ENCODE data around the gene SERGEF.

DNA sequence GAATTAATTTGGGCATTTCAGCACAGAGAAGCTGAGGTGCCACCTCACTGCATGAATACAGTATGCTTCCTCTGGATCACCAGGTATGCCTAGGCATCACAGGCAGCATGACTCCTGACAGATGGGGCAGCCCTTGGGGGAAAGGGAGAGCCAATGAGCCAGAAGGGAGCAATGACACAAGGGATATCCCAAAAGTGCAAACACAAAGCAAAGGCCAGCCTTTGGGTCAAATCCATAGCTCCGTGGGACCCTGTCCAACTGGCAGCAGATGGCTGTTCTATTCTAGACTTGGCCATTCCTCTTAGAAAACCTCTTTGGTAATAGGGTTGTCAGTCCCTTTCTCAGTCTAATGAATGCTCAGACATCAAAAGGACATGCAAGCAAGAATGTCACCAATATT, 73.3 kb downstream of the SERGEF start:
- no peak for TF ChIP-seq EP300 (IDR thresholded peaks at IDR 0.05)
- TF ChIP-seq, protein P1, sequence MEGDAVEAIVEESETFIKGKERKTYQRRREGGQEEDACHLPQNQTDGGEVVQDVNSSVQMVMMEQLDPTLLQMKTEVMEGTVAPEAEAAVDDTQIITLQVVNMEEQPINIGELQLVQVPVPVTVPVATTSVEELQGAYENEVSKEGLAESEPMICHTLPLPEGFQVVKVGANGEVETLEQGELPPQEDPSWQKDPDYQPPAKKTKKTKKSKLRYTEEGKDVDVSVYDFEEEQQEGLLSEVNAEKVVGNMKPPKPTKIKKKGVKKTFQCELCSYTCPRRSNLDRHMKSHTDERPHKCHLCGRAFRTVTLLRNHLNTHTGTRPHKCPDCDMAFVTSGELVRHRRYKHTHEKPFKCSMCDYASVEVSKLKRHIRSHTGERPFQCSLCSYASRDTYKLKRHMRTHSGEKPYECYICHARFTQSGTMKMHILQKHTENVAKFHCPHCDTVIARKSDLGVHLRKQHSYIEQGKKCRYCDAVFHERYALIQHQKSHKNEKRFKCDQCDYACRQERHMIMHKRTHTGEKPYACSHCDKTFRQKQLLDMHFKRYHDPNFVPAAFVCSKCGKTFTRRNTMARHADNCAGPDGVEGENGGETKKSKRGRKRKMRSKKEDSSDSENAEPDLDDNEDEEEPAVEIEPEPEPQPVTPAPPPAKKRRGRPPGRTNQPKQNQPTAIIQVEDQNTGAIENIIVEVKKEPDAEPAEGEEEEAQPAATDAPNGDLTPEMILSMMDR (IDR thresholded peaks at IDR 0.05) = no peak
- TF ChIP-seq POLR2AphosphoS5 (IDR thresholded peaks at IDR 0.05) = no peak
- TF ChIP-seq POLR2A (IDR thresholded peaks at IDR 0.05) = no peak
